SK-N-MC (cell line): Measurements from ENCODE around the gene DNAH1.

ENCODE experiments used
- EZH2 ChIP-seq: fragments of 200-600 bp; sonication (generic); IDR thresholded peaks from one replicate; pipeline ENCODE4 v1.6.1; 2017; ENCODE audit warnings: antibody characterized with exemption
- FOXP2 ChIP-seq: optimal IDR thresholded peaks from 2 replicates; pipeline ENCODE3; 2011; ENCODE audit warnings: mild to moderate bottlenecking, moderate library complexity; ENCODE audit not compliant: insufficient read depth; ENCODE audit errors: extremely low read length, control extremely low read depth
- POLR2AphosphoS5 ChIP-seq: IDR thresholded peaks from 2 replicates; pipeline ENCODE4 v1.6.1; 2012; ENCODE audit warnings: mild to moderate bottlenecking, low read depth, low read length, borderline replicate concordance

DNA sequence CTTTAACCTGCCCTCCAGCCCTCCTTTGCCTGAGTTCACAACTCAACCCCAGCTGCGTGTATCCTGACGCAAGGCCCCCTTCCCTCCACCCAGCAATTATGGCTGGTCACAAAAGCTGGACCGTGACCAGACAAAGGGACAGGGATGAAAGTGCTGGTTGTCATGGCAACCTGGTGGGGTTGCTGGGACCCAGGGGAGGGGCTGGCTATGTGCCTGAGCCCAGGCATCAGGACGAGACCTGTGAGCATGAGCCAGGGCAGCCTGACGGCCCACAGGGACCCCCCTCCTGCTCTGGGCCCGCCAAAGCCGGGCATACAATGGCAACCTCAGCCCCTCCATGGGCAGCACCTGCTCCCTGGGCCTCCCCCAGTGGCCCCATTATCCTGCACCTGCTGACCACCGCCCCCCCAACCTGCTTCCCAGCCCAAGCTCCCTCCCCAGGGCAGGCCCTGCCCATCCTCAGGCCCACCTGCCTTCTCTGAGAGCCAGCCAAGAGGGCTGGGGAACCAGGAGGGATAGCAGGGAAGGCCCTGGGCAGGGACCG lies 4.5 kb upstream of the DNAH1 start:
- TF ChIP-seq POLR2AphosphoS5 (no peak), EZH2 (no peak), FOXP2 (no peak)
